T-cell (primary cell): Measurements from ENCODE around the gene MSH2. TPM values are rescaled to one million over a fixed set of nuclear protein-coding genes. Genes with fewer than 3 reads are reported as not detected.
A peak's percentile ranks its signal among the peaks of the same experiment; 100 is the strongest.

Experiments
- ATAC-seq, 4 experiments: fragments of 200-7000 bp in 3 of 4; fragments of 150-1000 bp in 1 of 4; cut with Tn5 transposase; replicated peaks in 1 of 4; 1 replicate in 3 of 4; 2 replicates in 1 of 4; pipeline ENCODE4 v1.10.0; 2021; ENCODE audit warnings: moderate library complexity in 3 of 4, mild to moderate bottlenecking in 2 of 4, moderate number of reproducible peaks in 1 of 4
- CTCF ChIA-PET, 2 donors: fragments of 300-600 bp; sonication (Branson Sonifier 250); formaldehyde crosslinking; loops; one replicate each; lab custom pipeline; 2022; ENCODE audit warnings: antibody characterized with exemption in 2 of 2; lab: Charles Lee
- POLR2A ChIA-PET, 2 donors: fragments of 300-600 bp; sonication (Branson Sonifier 250); formaldehyde crosslinking; loops; one replicate each; lab custom pipeline; 2022; ENCODE audit warnings: antibody characterized with exemption in 2 of 2; lab: Charles Lee
- DNase-seq, 35 experiments: peaks; one replicate each; pipeline versions ENCODE4 v3.0.0 to v3.0.0-alpha.2; 2013 to 2023
- H3K27ac ChIP-seq: one replicate; pipeline ENCODE4 v1.5.1; 2013; ENCODE audit warnings: low read length
- H3K27me3 ChIP-seq, 2 experiments: replicated peaks in 1 of 2; 1 replicate in 1 of 2; 2 replicates in 1 of 2; pipeline versions ENCODE4 v1.6.1 to v1.7.0; 2013; ENCODE audit warnings: low read length in 1 of 2, mixed read lengths in 1 of 2; ENCODE audit not compliant: control insufficient read depth in 2 of 2, insufficient read depth in 2 of 2; ENCODE audit errors: extremely low read depth in 1 of 2
- H3K36me3 ChIP-seq, 2 donors: 1 replicate in 1 of 2; 2 replicates in 1 of 2; pipeline versions ENCODE4 v1.6.1 to v1.7.0; 2013; ENCODE audit warnings: low read length in 1 of 2; ENCODE audit not compliant: control insufficient read depth in 2 of 2, insufficient read depth in 1 of 2; ENCODE audit errors: extremely low read depth in 1 of 2
- H3K4me1 ChIP-seq, 2 experiments: 1 replicate in 1 of 2; 2 replicates in 1 of 2; pipeline versions ENCODE4 v1.6.1 to v1.7.0; 2013; ENCODE audit warnings: low read length in 2 of 2, mixed read lengths in 1 of 2; ENCODE audit not compliant: insufficient read depth in 2 of 2, control insufficient read depth in 1 of 2; ENCODE audit errors: extremely low read depth in 1 of 2
- H3K4me3 ChIP-seq, 2 donors: 1 replicate in 1 of 2; 2 replicates in 1 of 2; pipeline versions ENCODE4 v1.5.1 to v1.7.0; 2013; ENCODE audit warnings: mild to moderate bottlenecking in 2 of 2, low read length in 1 of 2, moderate library complexity in 1 of 2; ENCODE audit not compliant: control insufficient read depth in 1 of 2; ENCODE audit errors: extremely low read depth in 1 of 2
- H3K9me3 ChIP-seq: 2 replicates; pipeline ENCODE4 v1.7.0; 2013
- H3K27ac Mint-ChIP-seq, 2 donors: one replicate each; pipeline ENCODE4 v1.8.0; 2020 to 2021; ENCODE audit warnings: mild to moderate bottlenecking in 2 of 2, mixed read lengths in 2 of 2
- H3K27me3 Mint-ChIP-seq, 2 donors: one replicate each; pipeline ENCODE4 v1.8.0; 2021 to 2022; ENCODE audit warnings: mixed read lengths in 2 of 2
- H3K36me3 Mint-ChIP-seq: one replicate; pipeline ENCODE4 v1.8.0; 2021; ENCODE audit warnings: mixed read lengths
- H3K4me1 Mint-ChIP-seq, 3 donors: one replicate each; pipeline ENCODE4 v1.8.0; 2020 to 2022; ENCODE audit warnings: mixed read lengths in 3 of 3, mild to moderate bottlenecking in 1 of 3
- H3K4me3 Mint-ChIP-seq, 3 donors: one replicate each; pipeline ENCODE4 v1.8.0; 2020 to 2022; ENCODE audit warnings: mild to moderate bottlenecking in 3 of 3, mixed read lengths in 3 of 3, moderate library complexity in 3 of 3
- H3K9me3 Mint-ChIP-seq, 3 donors: one replicate each; pipeline ENCODE4 v1.8.0; 2020 to 2022; ENCODE audit warnings: mixed read lengths in 3 of 3
- WGBS: methylation state at CpG from one replicate; pipeline ENCODE4 v1.1.5; 2013; ENCODE audit warnings: missing lambda C conversion rate; ENCODE audit not compliant: insufficient coverage; 5-methylcytosine and 5-hydroxymethylcytosine counted together
- total RNA-seq, 35 experiments: library from RNA in 6 of 35; stranded (reverse) in 6 of 35; fragments of 120-200 nt in 1 of 35; gene quantifications; one replicate each; pipeline versions ENCODE4 v1.2.1 to v1.2.4 and lab custom pipeline; 2013 to 2026

The MSH2 gene
- total RNA-seq, 5 donors from 2014 or later (not counting 1 experiment from before 2014, with no cell fraction given), result 16.6 to 29.1 (median 23.2) TPM

DNA sequence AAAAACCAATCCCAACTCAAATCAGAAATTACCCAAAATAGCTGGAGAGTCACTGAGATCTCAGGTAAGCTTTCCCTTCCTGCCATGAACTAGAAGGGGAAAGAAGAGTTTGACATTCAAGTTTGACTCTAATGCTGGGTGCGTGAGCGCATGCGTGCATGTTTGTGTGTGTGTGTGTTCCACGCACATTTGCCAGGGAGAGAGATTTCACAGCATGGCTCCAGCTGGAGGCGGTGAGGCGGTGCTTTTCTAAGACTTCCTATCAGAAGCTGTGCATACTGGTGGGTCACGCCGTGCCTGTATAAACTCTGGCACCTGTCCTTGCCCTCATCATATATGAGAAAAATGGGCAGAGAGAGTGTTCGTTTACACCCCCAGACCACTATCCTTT, 116.2 kb downstream of the MSH2 start:
- CTCF ChIA-PET, result no interaction called here
- Mint-ChIP-seq H3K27ac (no peak overlapping the region), H3K27me3 (no peaks in the 10 kb centered on the region), H3K36me3 (no peaks in the 10 kb centered on the region), H3K4me1 (peaks cover 12 to 28% (median 18%) of the 10 kb centered on the region in 3 donors), H3K9me3 (no peaks in the 10 kb centered on the region), H3K4me3 (peak overlapping the region in 2 of 3 donors; percentile 39 to 83)
- no peaks in the 10 kb centered on the region for H3K27me3 ChIP-seq
- POLR2A ChIA-PET, result no interaction called here
- no peaks in the 10 kb centered on the region for H3K9me3 ChIP-seq
- H3K4me1 ChIP-seq, result peaks cover 0 to 16% of the 10 kb centered on the region in 2 experiments
- ATAC-seq (no peak), DNase-seq (no peak)
- no peak overlapping the region for H3K27ac ChIP-seq
- WGBS, result 100% methylated on average over 4 of the region's 9 CpGs
- H3K36me3 ChIP-seq, result no peaks in the 10 kb centered on the region
- no peak overlapping the region for H3K4me3 ChIP-seq

- H3K36me3 ChIP-seq, result no peaks in the 10 kb centered on the region
- H3K27ac Mint-ChIP-seq, result peak overlapping the region in 1 of 2 donors; percentile 36
Observed at GRCh38 chr2:47519604-47520301, 116.8 kb downstream of the MSH2 start.

DNA sequence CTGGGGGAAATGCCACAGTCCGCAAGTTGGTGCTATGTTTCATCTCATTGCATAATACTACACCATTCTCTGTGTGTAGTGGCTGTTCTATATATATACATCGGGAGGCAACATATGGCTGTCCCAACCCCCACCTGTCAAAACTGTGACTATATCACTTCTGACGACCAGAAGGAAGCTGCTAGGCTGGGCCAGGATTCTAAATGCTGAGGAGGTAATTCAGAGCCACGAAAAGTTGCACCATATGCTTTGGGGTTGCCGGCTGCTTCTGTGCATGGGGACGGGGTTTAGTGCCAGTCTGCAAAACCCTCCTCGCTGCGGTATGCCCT, 117.3 kb downstream of the MSH2 start:
- no peak for DNase-seq

More at GRCh38 chr2:47519604-47520301, 116.8 kb downstream of the MSH2 start:
- H3K4me3 ChIP-seq, result no peak overlapping the region
- Mint-ChIP-seq H3K4me3 (peak overlapping the region; percentile 66 to 83 (median 77)), H3K4me1 (peaks cover 12 to 28% (median 18%) of the 10 kb centered on the region in 3 donors), H3K36me3 (no peaks in the 10 kb centered on the region), H3K9me3 (no peaks in the 10 kb centered on the region), H3K27me3 (no peaks in the 10 kb centered on the region)
- ChIA-PET POLR2A (no interaction called here), CTCF (no interaction called here)
- ATAC-seq (no peak), DNase-seq (no peak)
- 100% methylated on average over 5 of the region's 9 CpGs for WGBS
- H3K9me3 ChIP-seq, result no peaks in the 10 kb centered on the region
- H3K4me1 ChIP-seq, result peaks cover 0 to 16% of the 10 kb centered on the region in 2 experiments
- H3K27ac ChIP-seq, result no peak overlapping the region
- H3K27me3 ChIP-seq, result no peaks in the 10 kb centered on the region

DNA sequence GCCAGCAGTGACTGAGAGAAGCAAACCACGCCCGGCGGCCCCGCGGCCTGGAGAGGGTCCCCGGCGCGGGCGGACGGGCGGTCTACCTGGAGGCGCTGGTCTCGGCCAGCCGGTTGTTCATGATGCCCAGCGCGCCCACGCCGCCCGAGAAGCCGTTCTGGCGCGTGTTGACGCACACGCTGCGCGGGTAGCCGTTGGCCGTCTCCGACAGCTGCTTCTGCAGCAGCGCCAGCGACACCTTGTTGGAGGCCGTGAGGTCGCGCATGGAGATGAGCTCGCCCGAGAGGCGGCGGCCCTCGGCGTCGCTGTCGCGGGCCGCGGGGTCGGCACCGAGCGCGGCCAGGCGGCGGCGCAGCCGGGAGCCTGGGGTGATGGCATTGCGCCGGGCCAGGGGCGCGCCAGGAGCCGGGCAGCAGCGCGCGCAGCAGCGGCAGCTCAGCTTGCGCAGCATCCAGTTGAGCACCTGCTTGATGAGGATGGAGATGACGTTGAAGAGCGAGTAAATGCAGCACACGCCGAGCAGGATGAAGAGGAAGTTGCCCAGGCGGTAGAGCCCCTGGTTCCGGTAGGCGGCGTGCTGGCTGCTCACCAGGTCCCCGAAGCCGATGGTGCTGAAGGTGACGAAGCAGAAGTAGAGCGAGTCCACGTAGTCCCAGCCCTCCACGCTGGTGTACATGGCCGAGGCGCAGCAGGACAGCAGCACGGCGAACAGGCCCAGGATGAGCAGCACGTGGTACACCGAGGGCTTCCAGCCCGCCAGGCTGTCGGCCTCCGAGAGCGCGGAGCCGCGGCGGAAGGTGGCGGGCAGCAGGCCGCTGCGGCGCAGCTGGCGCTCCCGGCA, 118.1 kb downstream of the MSH2 start:
- Histone ChIP-seq H3K27me3 (no peaks in the 10 kb centered on the region), H3K9me3 (no peaks in the 10 kb centered on the region), H3K4me1 (peaks cover 0 to 16% of the 10 kb centered on the region in 2 experiments), H3K36me3 (no peaks in the 10 kb centered on the region), H3K27ac (no peak overlapping the region), H3K4me3 (peak overlapping the region; percentile 53 to 69)
- CTCF ChIA-PET, result interaction anchor here (0.6 to 1.0 kb wide), 2 partner anchors 11 to 247 kb away, joined by 3 to 4 read pairs; no protein-coding TSS in a partner anchor
- DNase-seq (peak; percentile 50 to 80 (median 64)), ATAC-seq (peak; percentile 88 to 93 (median 90))
- no peaks in the 10 kb centered on the region for H3K9me3 Mint-ChIP-seq
- peaks cover 12 to 28% (median 18%) of the 10 kb centered on the region in 3 donors for H3K4me1 Mint-ChIP-seq
- peak overlapping the region; percentile 83 to 91 (median 83) for H3K4me3 Mint-ChIP-seq
- no peaks in the 10 kb centered on the region for H3K36me3 Mint-ChIP-seq
- peak overlapping the region; percentile 93 to 94 for H3K27ac Mint-ChIP-seq
- peaks cover 0 to 3% of the 10 kb centered on the region in 2 donors for H3K27me3 Mint-ChIP-seq
- POLR2A ChIA-PET, result no interaction called here
- WGBS, result under 1% methylated on average over 96 of the region's 97 CpGs

More for the DNA sequence above, 117.3 kb downstream of the MSH2 start:
- ChIA-PET CTCF (interaction anchor here in 1 of 2 donors (1.0 kb wide), 1 partner anchor 247 kb away, joined by 3 read pairs; no protein-coding TSS in a partner anchor), POLR2A (no interaction called here)
- Mint-ChIP-seq H3K9me3 (no peaks in the 10 kb centered on the region), H3K36me3 (no peaks in the 10 kb centered on the region), H3K4me1 (peaks cover 12 to 28% (median 18%) of the 10 kb centered on the region in 3 donors), H3K4me3 (peak overlapping the region; percentile 66 to 83 (median 77)), H3K27me3 (peaks cover 0 to under 1% of the 10 kb centered on the region in 2 donors), H3K27ac (peak overlapping the region in 1 of 2 donors; percentile 36)
- no peaks in the 10 kb centered on the region for H3K27me3 ChIP-seq
- H3K27ac ChIP-seq, result no peak overlapping the region
- no peaks in the 10 kb centered on the region for H3K9me3 ChIP-seq
- H3K4me3 ChIP-seq, result peak overlapping the region; percentile 53 to 69
- WGBS, result 58% methylated on average over 6 of the region's 8 CpGs
- no peaks in the 10 kb centered on the region for H3K36me3 ChIP-seq
- no peak for ATAC-seq
- H3K4me1 ChIP-seq, result peaks cover 0 to 16% of the 10 kb centered on the region in 2 experiments

DNA sequence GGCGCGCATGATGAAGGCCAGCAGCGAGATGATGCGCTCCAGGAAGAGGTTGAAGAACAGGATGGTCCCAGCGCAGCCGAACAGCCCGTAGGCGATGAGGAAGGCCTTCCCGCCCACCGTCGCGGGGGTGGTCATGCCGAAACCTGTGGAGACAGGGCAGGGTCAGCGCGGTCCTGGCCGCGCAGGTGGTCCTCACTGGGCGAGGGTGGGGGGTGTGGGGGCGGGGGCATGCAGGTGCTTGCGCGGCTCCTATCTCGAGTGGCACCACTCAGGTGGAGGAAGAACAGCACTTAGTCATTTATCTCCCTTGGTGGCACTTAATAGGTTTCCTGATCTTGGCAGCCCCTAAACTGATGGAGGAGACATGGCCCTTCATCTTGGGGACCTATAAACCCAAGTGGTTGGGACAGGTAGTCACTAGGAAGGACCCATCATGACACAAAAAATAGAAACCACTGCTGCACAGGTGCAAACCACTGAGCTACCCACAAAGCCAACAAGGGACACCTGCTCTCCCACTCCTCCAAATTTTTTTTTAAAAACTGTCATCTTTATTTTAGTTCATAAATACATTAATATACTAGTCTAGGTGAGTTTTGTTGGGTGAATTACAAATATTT, 118.8 kb downstream of the MSH2 start:
- WGBS, result 21% methylated on average over 21 of the region's 22 CpGs
- ChIA-PET POLR2A (no interaction called here), CTCF (no interaction called here)
- Histone ChIP-seq H3K4me3 (peak overlapping the region; percentile 53 to 69), H3K9me3 (no peaks in the 10 kb centered on the region), H3K27me3 (no peaks in the 10 kb centered on the region), H3K4me1 (peaks cover 0 to 16% of the 10 kb centered on the region in 2 experiments), H3K36me3 (no peaks in the 10 kb centered on the region), H3K27ac (no peak overlapping the region)
- Mint-ChIP-seq H3K27ac (peak overlapping the region; percentile 43 to 93), H3K36me3 (no peaks in the 10 kb centered on the region), H3K9me3 (no peaks in the 10 kb centered on the region), H3K4me1 (peaks cover 12 to 28% (median 18%) of the 10 kb centered on the region in 3 donors), H3K27me3 (peaks cover 0 to 3% of the 10 kb centered on the region in 2 donors), H3K4me3 (peak overlapping the region; percentile 83 to 91 (median 83))
- peak in 1 of 35 experiments; percentile 2 for DNase-seq
- ATAC-seq, result no peak

DNA sequence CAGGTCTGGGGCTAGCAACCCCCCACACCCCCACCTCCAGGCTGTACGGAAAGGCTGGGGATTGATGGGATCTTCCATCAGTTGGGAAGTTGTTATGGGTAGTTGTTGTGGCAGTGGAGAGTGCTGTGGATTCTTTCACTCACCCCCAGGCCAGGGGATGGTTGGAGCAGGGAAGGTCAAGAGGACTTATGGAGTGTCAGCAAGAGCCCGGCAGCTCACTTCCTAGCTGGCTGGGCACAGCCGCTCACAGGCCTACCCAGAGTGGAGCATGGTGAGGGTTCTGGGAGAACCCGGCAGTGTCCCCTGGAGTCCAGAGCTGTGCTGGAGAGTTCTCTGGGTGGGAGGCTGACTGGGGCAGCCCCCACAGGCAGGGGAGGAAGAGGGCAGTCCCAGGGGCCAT, 122.2 kb downstream of the MSH2 start:
- no peaks in the 10 kb centered on the region for H3K9me3 ChIP-seq
- no peak overlapping the region for H3K4me3 ChIP-seq
- H3K4me3 Mint-ChIP-seq, result no peak overlapping the region
- no peaks in the 10 kb centered on the region for H3K36me3 Mint-ChIP-seq
- no peaks in the 10 kb centered on the region for H3K36me3 ChIP-seq
- DNase-seq, result no peak
- no peaks in the 10 kb centered on the region for H3K9me3 Mint-ChIP-seq
- ChIA-PET POLR2A (no interaction called here), CTCF (interaction anchor here in 1 of 2 donors (0.6 kb wide), 1 partner anchor 123 kb away, joined by 5 read pairs; no protein-coding TSS in a partner anchor)
- no peak overlapping the region for H3K27ac ChIP-seq
- no peak for ATAC-seq
- peaks cover 8 to 17% (median 10%) of the 10 kb centered on the region in 3 donors for H3K4me1 Mint-ChIP-seq
- no peaks in the 10 kb centered on the region for H3K27me3 ChIP-seq
- H3K27ac Mint-ChIP-seq, result no peak overlapping the region
- peaks cover 0 to 11% of the 10 kb centered on the region in 2 experiments for H3K4me1 ChIP-seq
- WGBS, result 100% methylated on average over 1 of the region's 4 CpGs
- H3K27me3 Mint-ChIP-seq, result peaks cover 0 to 3% of the 10 kb centered on the region in 2 donors
